K562 (cell line): ENCODE measurements around the gene SEPHS2.

Experiments used
- CAMTA2 ChIP-seq: fragments of 250-450 bp; sonication (Bioruptor Pico); conservative IDR thresholded peaks from 2 replicates; pipeline ENCODE4 v1.5.1; 2022
- ETV5 ChIP-seq: sonication (generic); formaldehyde crosslinking; IDR thresholded peaks from 2 replicates; pipeline ENCODE4 v1.4.0; 2020; ENCODE audit warnings: low read depth, mild to moderate bottlenecking, missing genetic modification reagents
- EZH2 ChIP-seq: IDR thresholded peaks from 2 replicates; pipeline ENCODE4 v1.6.1; 2012; ENCODE audit warnings: low read depth, mild to moderate bottlenecking, inconsistent platforms, low read length, borderline replicate concordance
- HCFC1 ChIP-seq: IDR thresholded peaks from 2 replicates; pipeline ENCODE4 v1.6.1; 2012; ENCODE audit warnings: low read depth, low read length, improper control_type of control experiment
- TF ChIP-seq, protein P1 (sequence below): sonication (generic); formaldehyde crosslinking; IDR thresholded peaks from 2 replicates; pipeline ENCODE4 v1.9.0; 2022; ENCODE audit warnings: mild to moderate bottlenecking, missing genetic modification reagents
- TF ChIP-seq, protein P2 (sequence below): fragments of 450-650 bp; formaldehyde crosslinking; IDR thresholded peaks from 2 replicates; pipeline ENCODE4 v1.4.0; 2022; ENCODE audit warnings: missing genetic modification characterization

- no peak for TF ChIP-seq ETV5 (CRISPR knock-in tag)
- TF ChIP-seq CAMTA2, result no peak
- TF ChIP-seq, protein P1, sequence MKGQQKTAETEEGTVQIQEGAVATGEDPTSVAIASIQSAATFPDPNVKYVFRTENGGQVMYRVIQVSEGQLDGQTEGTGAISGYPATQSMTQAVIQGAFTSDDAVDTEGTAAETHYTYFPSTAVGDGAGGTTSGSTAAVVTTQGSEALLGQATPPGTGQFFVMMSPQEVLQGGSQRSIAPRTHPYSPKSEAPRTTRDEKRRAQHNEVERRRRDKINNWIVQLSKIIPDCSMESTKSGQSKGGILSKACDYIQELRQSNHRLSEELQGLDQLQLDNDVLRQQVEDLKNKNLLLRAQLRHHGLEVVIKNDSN (CRISPR knock-in tag), result no peak
- TF ChIP-seq HCFC1, result no peak
- no peak for TF ChIP-seq EZH2
- TF ChIP-seq, protein P2, sequence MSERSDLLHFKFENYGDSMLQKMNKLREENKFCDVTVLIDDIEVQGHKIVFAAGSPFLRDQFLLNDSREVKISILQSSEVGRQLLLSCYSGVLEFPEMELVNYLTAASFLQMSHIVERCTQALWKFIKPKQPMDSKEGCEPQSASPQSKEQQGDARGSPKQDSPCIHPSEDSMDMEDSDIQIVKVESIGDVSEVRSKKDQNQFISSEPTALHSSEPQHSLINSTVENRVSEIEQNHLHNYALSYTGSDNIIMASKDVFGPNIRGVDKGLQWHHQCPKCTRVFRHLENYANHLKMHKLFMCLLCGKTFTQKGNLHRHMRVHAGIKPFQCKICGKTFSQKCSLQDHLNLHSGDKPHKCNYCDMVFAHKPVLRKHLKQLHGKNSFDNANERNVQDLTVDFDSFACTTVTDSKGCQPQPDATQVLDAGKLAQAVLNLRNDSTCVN (CRISPR knock-in tag), result no peak
Measured at GRCh38 chr16:30474074-30474452, 28.4 kb upstream of the SEPHS2 start.
